ENCODE measurements around the gene RBM25. TPM values are rescaled to one million over a fixed set of nuclear protein-coding genes. Genes with fewer than 3 reads are reported as not detected.

RBM25 gene
- total and polyA plus RNA-seq, 2 experiments from 2014 or later: 42.3 to 52.2 TPM

DNA sequence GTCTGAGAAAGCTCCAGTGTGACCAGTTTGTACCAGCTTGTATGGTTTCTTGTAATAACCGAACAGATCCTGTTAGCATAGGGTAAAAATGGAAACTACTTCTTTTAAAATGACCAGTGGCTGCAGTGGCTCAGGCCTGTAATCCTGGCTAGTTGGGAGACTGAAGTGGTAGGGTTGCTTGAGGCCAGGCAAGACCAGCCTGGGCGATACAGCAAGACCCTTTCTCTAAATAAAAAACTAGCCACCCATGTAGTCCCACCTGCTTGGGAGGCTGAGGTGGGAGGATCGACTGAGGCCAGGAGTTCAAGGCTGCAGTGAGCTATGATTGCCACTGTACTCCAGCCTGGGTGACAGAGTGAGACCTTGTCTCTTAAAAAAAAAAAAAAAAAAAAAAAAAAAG is 85.3 kb downstream of the RBM25 start:
- Histone ChIP-seq H3K9me2 (replicated peaks; ENCODE audit: insufficient read depth) (no peaks in the 10 kb centered on the region), H2AFZ (no peak overlapping the region), H3K9me3 (ENCODE audit: low read depth) (no peaks in the 10 kb centered on the region), H3K4me3 (no peak overlapping the region), H3K4me1 (ENCODE audit: insufficient read depth) (no peaks in the 10 kb centered on the region), H3K79me2 (peaks cover 96% of the 10 kb centered on the region), H3K27me3 (no peaks in the 10 kb centered on the region), H3K4me2 (no peak overlapping the region), H4K20me1 (ENCODE audit: insufficient read depth, poor library complexity, severe bottlenecking) (peaks cover 72% of the 10 kb centered on the region), H3K27ac (no peak overlapping the region), H3K36me3 (replicated peaks; ENCODE audit: insufficient read depth, low read depth) (no peaks in the 10 kb centered on the region)
- TF ChIP-seq EZH2 (IDR thresholded peaks at IDR 0.05; ENCODE audit: borderline replicate concordance) (no peak), EZH2phosphoT487 (IDR thresholded peaks at IDR 0.05; ENCODE audit: low read depth, severe bottlenecking, unreplicated experiment) (no peak)
- TF ChIP-seq, protein P1, sequence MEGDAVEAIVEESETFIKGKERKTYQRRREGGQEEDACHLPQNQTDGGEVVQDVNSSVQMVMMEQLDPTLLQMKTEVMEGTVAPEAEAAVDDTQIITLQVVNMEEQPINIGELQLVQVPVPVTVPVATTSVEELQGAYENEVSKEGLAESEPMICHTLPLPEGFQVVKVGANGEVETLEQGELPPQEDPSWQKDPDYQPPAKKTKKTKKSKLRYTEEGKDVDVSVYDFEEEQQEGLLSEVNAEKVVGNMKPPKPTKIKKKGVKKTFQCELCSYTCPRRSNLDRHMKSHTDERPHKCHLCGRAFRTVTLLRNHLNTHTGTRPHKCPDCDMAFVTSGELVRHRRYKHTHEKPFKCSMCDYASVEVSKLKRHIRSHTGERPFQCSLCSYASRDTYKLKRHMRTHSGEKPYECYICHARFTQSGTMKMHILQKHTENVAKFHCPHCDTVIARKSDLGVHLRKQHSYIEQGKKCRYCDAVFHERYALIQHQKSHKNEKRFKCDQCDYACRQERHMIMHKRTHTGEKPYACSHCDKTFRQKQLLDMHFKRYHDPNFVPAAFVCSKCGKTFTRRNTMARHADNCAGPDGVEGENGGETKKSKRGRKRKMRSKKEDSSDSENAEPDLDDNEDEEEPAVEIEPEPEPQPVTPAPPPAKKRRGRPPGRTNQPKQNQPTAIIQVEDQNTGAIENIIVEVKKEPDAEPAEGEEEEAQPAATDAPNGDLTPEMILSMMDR (IDR thresholded peaks at IDR 0.05; ENCODE audit: poor library complexity): no peak
- DNase-seq (ENCODE audit: low spot score): no peak
- WGBS (ENCODE audit: low lambda C conversion rate, missing lambda C conversion rate): 95% methylated on average over 3 of the region's 3 CpGs

DNA sequence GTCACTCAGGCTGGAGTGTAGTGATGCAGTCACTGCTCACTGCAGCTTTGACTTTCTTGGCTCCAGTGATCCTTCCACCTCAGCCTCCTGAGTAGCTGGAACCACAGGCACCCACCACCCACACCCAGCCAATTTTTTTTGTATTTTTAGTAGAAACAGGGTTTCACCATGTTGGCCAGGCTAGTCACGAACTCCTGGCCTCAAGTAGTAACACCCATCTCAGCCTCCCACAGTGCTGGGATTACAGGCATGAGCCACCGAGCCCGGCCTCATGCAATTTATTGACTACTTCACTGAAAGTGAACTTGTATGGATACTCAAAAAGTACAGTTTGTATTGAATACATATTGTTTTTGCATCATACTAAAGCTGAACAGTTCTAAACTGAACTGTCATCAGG is 87.0 kb downstream of the RBM25 start:
- no peaks in the 10 kb centered on the region for H3K27me3 ChIP-seq
- TF ChIP-seq, protein P1 (IDR thresholded peaks at IDR 0.05; ENCODE audit: poor library complexity): no peak
- TF ChIP-seq EZH2phosphoT487 (IDR thresholded peaks at IDR 0.05; ENCODE audit: low read depth, severe bottlenecking, unreplicated experiment) (no peak), EZH2 (IDR thresholded peaks at IDR 0.05; ENCODE audit: borderline replicate concordance) (no peak)
- H3K4me3 ChIP-seq: no peak overlapping the region
- no peaks in the 10 kb centered on the region for H3K9me3 ChIP-seq (ENCODE audit: low read depth)
- no peak for DNase-seq (ENCODE audit: low spot score)
- H3K9me2 ChIP-seq (replicated peaks; ENCODE audit: insufficient read depth): no peaks in the 10 kb centered on the region
- H4K20me1 ChIP-seq (ENCODE audit: insufficient read depth, poor library complexity, severe bottlenecking): peaks cover 65% of the 10 kb centered on the region
- H3K79me2 ChIP-seq: peaks cover 83% of the 10 kb centered on the region
- H3K4me2 ChIP-seq: no peak overlapping the region
- no peak overlapping the region for H3K27ac ChIP-seq
- H3K4me1 ChIP-seq (ENCODE audit: insufficient read depth): peaks cover 3% of the 10 kb centered on the region
- no peak overlapping the region for H2AFZ ChIP-seq
- H3K36me3 ChIP-seq (replicated peaks; ENCODE audit: insufficient read depth, low read depth): no peaks in the 10 kb centered on the region
- 100% methylated on average over 3 of the region's 3 CpGs for WGBS (ENCODE audit: low lambda C conversion rate, missing lambda C conversion rate)

DNA sequence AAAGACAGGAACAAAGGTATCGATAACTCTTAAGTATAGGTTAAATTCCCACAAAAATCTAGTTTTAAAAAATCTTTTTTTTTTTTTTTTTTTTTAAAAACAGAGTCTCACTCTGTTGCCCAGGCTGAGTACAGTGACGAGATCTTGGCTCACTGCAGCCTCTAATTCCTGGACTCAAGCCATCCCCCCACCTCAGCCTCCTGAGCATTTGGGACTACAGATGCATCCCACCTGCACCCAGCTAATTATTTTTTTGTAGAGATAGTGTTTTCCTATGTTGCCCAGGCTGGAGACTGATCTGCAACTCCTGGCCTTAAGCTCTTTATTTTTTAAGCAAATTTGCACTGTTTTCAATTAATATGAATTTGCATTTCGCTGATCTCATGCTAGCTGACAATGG is 87.8 kb downstream of the RBM25 start:
- whole genome bisulfite sequencing (ENCODE audit: low lambda C conversion rate, missing lambda C conversion rate): 93% methylated on average over 3 of the region's 3 CpGs
- no peak overlapping the region for H2AFZ ChIP-seq
- no peaks in the 10 kb centered on the region for H3K9me3 ChIP-seq (ENCODE audit: low read depth)
- H3K4me2 ChIP-seq: no peak overlapping the region
- no peak overlapping the region for H3K27ac ChIP-seq
- H3K4me3 ChIP-seq: no peak overlapping the region
- TF ChIP-seq, protein P1 (IDR thresholded peaks at IDR 0.05; ENCODE audit: poor library complexity): no peak
- TF ChIP-seq EZH2phosphoT487 (IDR thresholded peaks at IDR 0.05; ENCODE audit: low read depth, severe bottlenecking, unreplicated experiment): no peak
- TF ChIP-seq EZH2 (IDR thresholded peaks at IDR 0.05; ENCODE audit: borderline replicate concordance): no peak
- H3K79me2 ChIP-seq: peaks cover 78% of the 10 kb centered on the region
- peaks cover 3% of the 10 kb centered on the region for H3K4me1 ChIP-seq (ENCODE audit: insufficient read depth)
- no peaks in the 10 kb centered on the region for H3K27me3 ChIP-seq
- DNase-seq (ENCODE audit: low spot score): no peak
- peaks cover 58% of the 10 kb centered on the region for H4K20me1 ChIP-seq (ENCODE audit: insufficient read depth, poor library complexity, severe bottlenecking)
- no peaks in the 10 kb centered on the region for H3K9me2 ChIP-seq (replicated peaks; ENCODE audit: insufficient read depth)
- no peaks in the 10 kb centered on the region for H3K36me3 ChIP-seq (replicated peaks; ENCODE audit: insufficient read depth, low read depth)

DNA sequence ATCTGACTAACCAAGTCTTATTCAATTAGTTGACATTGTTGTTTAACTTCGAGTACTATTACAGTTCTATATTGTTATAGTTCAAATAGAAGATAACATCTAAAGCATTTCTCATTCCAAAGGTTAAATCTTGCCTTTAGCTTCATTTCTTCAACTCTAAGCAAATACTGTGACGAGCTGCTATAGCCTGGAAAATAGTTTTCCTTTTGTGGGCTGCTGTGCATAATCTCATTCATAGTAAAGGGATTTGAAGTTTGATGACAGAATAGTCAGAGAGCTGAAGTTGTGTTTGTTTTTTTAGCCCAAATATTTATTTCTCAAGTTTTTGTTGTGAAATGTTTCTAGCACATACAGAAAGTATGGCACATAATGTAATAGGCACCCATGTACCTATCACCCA is 91.4 kb downstream of the RBM25 start:
- H3K36me3 ChIP-seq (replicated peaks; ENCODE audit: insufficient read depth, low read depth): no peaks in the 10 kb centered on the region
- peaks cover 25% of the 10 kb centered on the region for H4K20me1 ChIP-seq (ENCODE audit: insufficient read depth, poor library complexity, severe bottlenecking)
- peak overlapping the region; percentile 59 for H3K27ac ChIP-seq
- no peaks in the 10 kb centered on the region for H3K9me2 ChIP-seq (replicated peaks; ENCODE audit: insufficient read depth)
- no peak for DNase-seq (ENCODE audit: low spot score)
- WGBS (ENCODE audit: low lambda C conversion rate, missing lambda C conversion rate): 66% methylated on average over 2 of the region's 2 CpGs
- no peaks in the 10 kb centered on the region for H3K9me3 ChIP-seq (ENCODE audit: low read depth)
- H2AFZ ChIP-seq: no peak overlapping the region
- peaks cover 71% of the 10 kb centered on the region for H3K79me2 ChIP-seq
- no peak overlapping the region for H3K4me3 ChIP-seq
- no peaks in the 10 kb centered on the region for H3K27me3 ChIP-seq
- no peak for TF ChIP-seq EZH2phosphoT487 (IDR thresholded peaks at IDR 0.05; ENCODE audit: low read depth, severe bottlenecking, unreplicated experiment)
- TF ChIP-seq, protein P1 (IDR thresholded peaks at IDR 0.05; ENCODE audit: poor library complexity): no peak
- no peak overlapping the region for H3K4me2 ChIP-seq
- H3K4me1 ChIP-seq (ENCODE audit: insufficient read depth): peaks cover 3% of the 10 kb centered on the region
